Stimulated activated CD8-positive, alpha-beta memory T cell treated with anti-CD3 and anti-CD28 coated beads, Interleukin-7, amount 100 ng/mL, for 1 hour (primary cell): ENCODE results near the gene ARHGEF9.
"Not testable (repeated sequence)": the region's sequence is repeated elsewhere in the genome, so short reads cannot be mapped to it uniquely, and the experiment has no call there.

ENCODE experiments used
- DNase-seq, 2 donors: peaks; one replicate each; pipeline ENCODE4 v3.0.0-alpha.2; 2020; ENCODE audit warnings: low read depth in 2 of 2

ARHGEF9 gene

GRCh38 chrX:63784902-63785707 lies at the start of gene ARHGEF9:
TSS of gene ARHGEF9 (minus strand) at chrX:63785214. CDS start at chrX:63785145, 69 bp downstream.
- no peak for DNase-seq

- DNase-seq, result not testable (repeated sequence)
Observed at GRCh38 chrX:63825446-63825845, 40.4 kb upstream of the ARHGEF9 start.

GRCh38 chrX:63818156-63818555 lies 33.1 kb upstream of the ARHGEF9 start:
- DNase-seq, result no peak

- DNase-seq, result no peak
Observed at GRCh38 chrX:63817696-63818095, 32.7 kb upstream of the ARHGEF9 start.

GRCh38 chrX:63812823-63813222 lies 27.8 kb upstream of the ARHGEF9 start:
- no peak for DNase-seq

- no peak for DNase-seq
Observed at GRCh38 chrX:63810746-63811145, 25.7 kb upstream of the ARHGEF9 start.

- DNase-seq, result no peak
Observed at GRCh38 chrX:63809173-63809572, 24.2 kb upstream of the ARHGEF9 start.

GRCh38 chrX:63795406-63795805 lies 10.4 kb upstream of the ARHGEF9 start:
- not testable (repeated sequence) for DNase-seq

GRCh38 chrX:63785708-63786040 lies 660 bp upstream of the ARHGEF9 start:
- DNase-seq, result no peak

- no peak for DNase-seq
Observed at GRCh38 chrX:63784346-63784901, 590 bp downstream of the ARHGEF9 start.

- no peak for DNase-seq
Observed at GRCh38 chrX:63782515-63782914, 2.5 kb downstream of the ARHGEF9 start.

GRCh38 chrX:63768760-63769159 lies 16.3 kb downstream of the ARHGEF9 start:
- DNase-seq, result no peak

GRCh38 chrX:63765712-63766111 lies 19.3 kb downstream of the ARHGEF9 start:
- no peak for DNase-seq

- DNase-seq, result no peak
Observed at GRCh38 chrX:63764946-63765345, 20.1 kb downstream of the ARHGEF9 start.

- no peak for DNase-seq
Observed at GRCh38 chrX:63761639-63762038, 23.4 kb downstream of the ARHGEF9 start.

GRCh38 chrX:63758011-63758410 lies 27.0 kb downstream of the ARHGEF9 start:
- no peak for DNase-seq

GRCh38 chrX:63755892-63756291 lies 29.1 kb downstream of the ARHGEF9 start:
- no peak for DNase-seq

- peak; percentile 64 to 70 for DNase-seq
Observed at GRCh38 chrX:63754860-63755579, 30.0 kb downstream of the ARHGEF9 start.

GRCh38 chrX:63754136-63754859 lies 30.7 kb downstream of the ARHGEF9 start:
- peak in 1 of 2 donors; percentile 2 for DNase-seq

- DNase-seq, result no peak
Observed at GRCh38 chrX:63751481-63751880, 33.5 kb downstream of the ARHGEF9 start.

- no peak for DNase-seq
Observed at GRCh38 chrX:63750811-63751210, 34.2 kb downstream of the ARHGEF9 start.

- DNase-seq, result no peak
Observed at GRCh38 chrX:63747331-63747730, 37.7 kb downstream of the ARHGEF9 start.
